Lower leg skin (tissue), 3 donors: ENCODE measurements around the gene TPSAB1.

ENCODE experiments used
- CTCF ChIP-seq, 3 donors: fragments of 450-650 bp; IDR thresholded peaks; one replicate each; pipeline ENCODE4 v1.5.1; 2016; ENCODE audit warnings: antibody characterized with exemption in 3 of 3, mild to moderate bottlenecking in 3 of 3, moderate library complexity in 2 of 3
- POLR2A ChIP-seq, 2 donors: fragments of 450-650 bp; IDR thresholded peaks; one replicate each; pipeline ENCODE4 v1.6.1; 2016 to 2017; ENCODE audit warnings: antibody characterized with exemption in 2 of 2, mild to moderate bottlenecking in 1 of 2, moderate library complexity in 1 of 2

GRCh38 chr16:1216681-1217400 lies 23.7 kb upstream of the TPSAB1 start:
- no peak for TF ChIP-seq CTCF (IDR thresholded peaks at IDR 0.05)
- TF ChIP-seq POLR2A (IDR thresholded peaks at IDR 0.05) = no peak
